HCT116 (cell line): ENCODE results near the gene MAP3K7CL. TPM values are rescaled to one million over a fixed set of nuclear protein-coding genes. Genes with fewer than 3 reads are reported as not detected.
A peak's percentile ranks its signal among the peaks of the same experiment; 100 is the strongest.

Source experiments
- ATAC-seq: fragments of 200-7000 bp; cut with Tn5 transposase; 2 replicates; pipeline ENCODE4 v1.9.1; 2020; ENCODE audit warnings: mild to moderate bottlenecking, moderate library complexity
- BruUV-seq: library from RNA; stranded (reverse); fragments of 400-500 nt; replicated peaks from 2 replicates; lab custom pipeline; 2021; lab: Mats Ljungman, UMichigan
- CTCF ChIA-PET: fragments of 300-600 bp; sonication (Branson Sonifier 250); formaldehyde crosslinking; loops from one replicate; lab custom pipeline; 2021; ENCODE audit warnings: antibody characterized with exemption; lab: Charles Lee
- POLR2A ChIA-PET: fragments of 300-600, 350-600 bp; sonication (Branson Sonifier 250); formaldehyde crosslinking; loops from one replicate; lab custom pipeline; 2021; ENCODE audit warnings: antibody characterized with exemption; lab: Charles Lee
- RAD21 ChIA-PET, 2 experiments: fragments of 300-600 bp; sonication (Branson Sonifier 250); formaldehyde crosslinking; loops; one replicate each; lab custom pipeline; 2023; ENCODE audit warnings: low total read pairs in 2 of 2; ENCODE audit not compliant: uncharacterized antibody in 2 of 2, unreplicated experiment in 2 of 2, low non-redundant PET in 1 of 2; lab: Charles Lee
- DNase-seq: peaks from one replicate; pipeline ENCODE4 v3.0.0-alpha.2; 2010; ENCODE audit warnings: low read depth, low spot score
- H2AFZ ChIP-seq: fragments of 200-600 bp; shearing (Covaris generic), sonication (generic); 2 replicates; pipeline ENCODE4 v1.6.1; 2017; ENCODE audit warnings: low read depth, mixed run types, mixed read lengths, antibody characterized with exemption, low read length; ENCODE audit not compliant: poor library complexity, severe bottlenecking
- H3K27ac ChIP-seq: 2 replicates; pipeline ENCODE4 v1.5.1; 2012; ENCODE audit warnings: low read depth, low read length
- H3K27me3 ChIP-seq: fragments of 200-600 bp; sonication (generic); 2 replicates; pipeline ENCODE4 v1.6.1; 2016; ENCODE audit warnings: mixed run types, low read length, mixed read lengths; ENCODE audit not compliant: insufficient read depth
- H3K36me3 ChIP-seq, 2 experiments: fragments of 200-500 bp in 1 of 2; fragments of 200-600 bp in 1 of 2; sonication (Bioruptor generic) in 1 of 2; sonication (generic) in 1 of 2; 2 replicates each; pipeline versions ENCODE4 v1.5.1 to v1.6.1; 2014 to 2016; ENCODE audit warnings: low read length in 2 of 2, inconsistent platforms in 1 of 2, mixed read lengths in 1 of 2, mixed run types in 1 of 2; ENCODE audit not compliant: insufficient read depth in 2 of 2, control insufficient read depth in 1 of 2
- H3K4me1 ChIP-seq, 2 experiments: fragments of 200-600 bp in 1 of 2; sonication (generic) in 1 of 2; 2 replicates each; pipeline versions ENCODE4 v1.5.1 to v1.6.1; 2012 to 2017; ENCODE audit warnings: low read length in 2 of 2, inconsistent platforms in 1 of 2, mild to moderate bottlenecking in 1 of 2, mixed read lengths in 1 of 2, mixed run types in 1 of 2, moderate library complexity in 1 of 2; ENCODE audit not compliant: insufficient read depth in 2 of 2, control insufficient read depth in 1 of 2
- H3K4me2 ChIP-seq: fragments of 200-600 bp; sonication (generic); 2 replicates; pipeline ENCODE4 v1.6.1; 2017; ENCODE audit warnings: mixed run types, low read length, mixed read lengths
- H3K4me3 ChIP-seq, 2 experiments: fragments of 200-600 bp in 1 of 2; sonication (generic) in 1 of 2; replicated peaks in 1 of 2; 2 replicates each; pipeline ENCODE4 v1.5.1; 2011 to 2016; ENCODE audit warnings: low read length in 2 of 2, control low read depth in 1 of 2, low read depth in 1 of 2, mild to moderate bottlenecking in 1 of 2, mixed read lengths in 1 of 2, mixed run types in 1 of 2
- H3K79me2 ChIP-seq: fragments of 200-600 bp; sonication (generic); 2 replicates; pipeline ENCODE4 v1.6.1; 2017; ENCODE audit warnings: mild to moderate bottlenecking, mixed run types, low read length, moderate library complexity, mixed read lengths; ENCODE audit not compliant: insufficient read depth
- H3K9ac ChIP-seq: fragments of 200-600 bp; sonication (generic); 2 replicates; pipeline ENCODE4 v1.6.1; 2016; ENCODE audit warnings: low read length, mixed read lengths
- H3K9me2 ChIP-seq: fragments of 200-600 bp; sonication (generic), shearing (Covaris generic); 2 replicates; pipeline ENCODE4 v1.6.1; 2017; ENCODE audit warnings: mixed run types, mild to moderate bottlenecking, moderate library complexity; ENCODE audit not compliant: insufficient read depth
- H3K9me3 ChIP-seq, 2 experiments: fragments of 200-500 bp in 1 of 2; fragments of 200-600 bp in 1 of 2; sonication (Bioruptor generic) in 1 of 2; sonication (generic) in 1 of 2; 2 replicates each; pipeline ENCODE4 v1.6.1; 2014 to 2017; ENCODE audit warnings: low read length in 2 of 2, mixed read lengths in 2 of 2, inconsistent platforms in 1 of 2, low read depth in 1 of 2, mild to moderate bottlenecking in 1 of 2, mixed run types in 1 of 2, moderate library complexity in 1 of 2; ENCODE audit not compliant: control insufficient read depth in 1 of 2, insufficient read depth in 1 of 2
- H4K20me1 ChIP-seq: fragments of 200-600 bp; sonication (generic), shearing (Covaris generic); 2 replicates; pipeline ENCODE4 v1.6.1; 2017; ENCODE audit warnings: mixed run types, mild to moderate bottlenecking, moderate library complexity; ENCODE audit not compliant: insufficient read depth
- ATF3 ChIP-seq: IDR thresholded peaks from 2 replicates; pipeline ENCODE4 v1.6.1; 2012
- CTCF ChIP-seq, 3 experiments: fragments of 200-600 bp in 1 of 3; sonication (generic) in 1 of 3; IDR thresholded peaks in 2 of 3; conservative IDR thresholded peaks in 1 of 3; 2 replicates each; pipeline ENCODE4 v1.5.1; 2012 to 2017; ENCODE audit warnings: low read depth in 2 of 3, low read length in 2 of 3, antibody characterized with exemption in 1 of 3, borderline replicate concordance in 1 of 3, control low read depth in 1 of 3, mild to moderate bottlenecking in 1 of 3, mixed read lengths in 1 of 3, mixed run types in 1 of 3, moderate library complexity in 1 of 3; ENCODE audit not compliant: insufficient read depth in 1 of 3
- EGR1 ChIP-seq: IDR thresholded peaks from 2 replicates; pipeline ENCODE4 v1.6.1; 2012; ENCODE audit warnings: low read depth
- ELF1 ChIP-seq: IDR thresholded peaks from 2 replicates; pipeline ENCODE4 v1.6.1; 2012; ENCODE audit warnings: low read depth, borderline replicate concordance
- MAX ChIP-seq: IDR thresholded peaks from 2 replicates; pipeline ENCODE4 v1.6.1; 2012
- POLR2AphosphoS5 ChIP-seq: IDR thresholded peaks from 2 replicates; pipeline ENCODE4 v1.6.1; 2011; ENCODE audit warnings: mild to moderate bottlenecking, low read depth, low read length, moderate library complexity
- REST ChIP-seq: IDR thresholded peaks from 2 replicates; pipeline ENCODE4 v1.6.1; 2012; ENCODE audit warnings: low read depth
- SIN3A ChIP-seq: IDR thresholded peaks from 2 replicates; pipeline ENCODE4 v1.6.1; 2012; ENCODE audit warnings: low read depth
- SP1 ChIP-seq: IDR thresholded peaks from 2 replicates; pipeline ENCODE4 v1.6.1; 2012; ENCODE audit warnings: low read depth
- SRF ChIP-seq: IDR thresholded peaks from 2 replicates; pipeline ENCODE4 v1.6.1; 2012; ENCODE audit warnings: low read depth
- TCF7L2 ChIP-seq: IDR thresholded peaks from 2 replicates; pipeline ENCODE4 v1.7.0; 2011; ENCODE audit warnings: borderline replicate concordance, inconsistent platforms; ENCODE audit not compliant: insufficient read depth, insufficient read length; ENCODE audit errors: extremely low read depth
- YY1 ChIP-seq: IDR thresholded peaks from 2 replicates; pipeline ENCODE4 v1.6.1; 2011; ENCODE audit warnings: low read length, low read depth, moderate library complexity, mild to moderate bottlenecking; ENCODE audit not compliant: insufficient replicate concordance; ENCODE audit errors: extremely low read depth
- intact Hi-C: fragments of 100-400 bp; cut with micrococcal nuclease; formaldehyde crosslinking; loops from 2 replicates; pipeline ENCODE4 v1.10.0; 2022
- total RNA-seq: library from RNA; stranded (reverse); gene quantifications from one replicate; pipeline ENCODE4 v1.2.1, GENCODE V29; 2021; ENCODE audit not compliant: unreplicated experiment

Gene MAP3K7CL
- total RNA-seq, 1 experiment from 2014 or later: 0.57 TPM

- Histone ChIP-seq H2AFZ (no peak overlapping the region), H3K36me3 (no peaks in the 10 kb centered on the region), H3K4me3 (no peak overlapping the region), H3K9me2 (no peaks in the 10 kb centered on the region), H4K20me1 (no peaks in the 10 kb centered on the region), H3K79me2 (no peaks in the 10 kb centered on the region), H3K4me1 (peaks cover 17 to 26% of the 10 kb centered on the region in 2 experiments), H3K27ac (no peak overlapping the region), H3K27me3 (no peaks in the 10 kb centered on the region), H3K9me3 (no peaks in the 10 kb centered on the region), H3K9ac (no peak overlapping the region), H3K4me2 (no peak overlapping the region)
- ATAC-seq (no peak), DNase-seq (no peak)
- CTCF ChIA-PET: no interaction called here
- no TSS peak for BruUV-seq
- RAD21 ChIA-PET: no interaction called here
- TF ChIP-seq CTCF (IDR thresholded peaks at IDR 0.05 in 2 of 3, conservative IDR thresholded peaks at IDR 0.05 in 1 of 3; ENCODE audit: borderline replicate concordance in 1 of 3, insufficient read depth in 1 of 3, low read depth in 2 of 3, low read length in 2 of 3) (no peak), TCF7L2 (peak; percentile 73)
- intact Hi-C loops: no loop called here
- POLR2A ChIA-PET: no interaction called here
Observed at GRCh38 chr21:29178926-29179325, 48.5 kb downstream of the MAP3K7CL start.

GRCh38 chr21:29179503-29179902, 49.1 kb downstream of the MAP3K7CL start:
- intact Hi-C loops: no loop called here
- Histone ChIP-seq H3K36me3 (no peaks in the 10 kb centered on the region), H3K9me2 (no peaks in the 10 kb centered on the region), H3K4me3 (no peak overlapping the region), H3K79me2 (no peaks in the 10 kb centered on the region)
- BruUV-seq: no TSS peak
- DNase-seq: no peak
- TF ChIP-seq REST (no peak), ATF3 (no peak), YY1 (no peak), POLR2AphosphoS5 (no peak), SP1 (no peak), TCF7L2 (no peak), MAX (no peak), SRF (no peak), EGR1 (no peak), ELF1 (no peak), SIN3A (no peak)
- TF ChIP-seq, all 23 proteins: peak for 0
- Histone ChIP-seq H3K27ac (no peak overlapping the region), H3K9me3 (no peaks in the 10 kb centered on the region), H3K4me1 (peaks cover 17 to 30% of the 10 kb centered on the region in 2 experiments), H2AFZ (no peak overlapping the region), H3K9ac (no peak overlapping the region), H3K27me3 (no peaks in the 10 kb centered on the region), H3K4me2 (no peak overlapping the region), H4K20me1 (no peaks in the 10 kb centered on the region)
- ChIA-PET POLR2A (no interaction called here), CTCF (no interaction called here), RAD21 (no interaction called here)
- no peak for ATAC-seq
